ENCODE data around the gene LYST. TPM values are rescaled to one million over a fixed set of nuclear protein-coding genes. Genes with fewer than 3 reads are reported as not detected.
A peak's percentile ranks its signal among the peaks of the same experiment; 100 is the strongest.

Gene LYST
- total RNA-seq, 4 donors from 2014 or later = 22.8 to 46.7 (median 32.1) TPM

DNA sequence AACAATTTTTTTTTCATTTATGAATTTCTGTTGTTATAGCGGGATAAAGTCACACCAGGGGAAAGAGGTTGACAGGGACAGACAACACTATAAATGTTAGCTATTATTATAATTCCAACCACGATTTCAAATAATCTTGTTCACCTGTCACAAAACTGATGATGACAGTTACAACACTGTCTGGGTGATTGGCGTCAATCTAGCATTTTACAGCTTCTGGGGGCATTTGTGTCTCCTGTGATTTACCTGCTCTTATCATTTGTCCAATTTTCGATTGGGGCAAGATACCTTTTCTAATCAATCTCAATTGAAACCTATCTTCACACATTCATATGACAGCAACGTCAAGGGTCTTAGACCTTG, 44.6 kb upstream of the LYST start:
- Histone ChIP-seq H3K4me1 (peaks cover 0 to 9% (median 6%) of the 10 kb centered on the region in 4 donors), H3K27me3 (no peaks in the 10 kb centered on the region), H3K4me3 (no peak overlapping the region), H3K9me3 (no peaks in the 10 kb centered on the region), H3K36me3 (no peaks in the 10 kb centered on the region), H3K27ac (no peak overlapping the region)
- WGBS, 2 donors (ENCODE audit: low coverage in 1 of 2) = 79 to 88% methylated on average over 5 of the region's 5 CpGs
- in situ Hi-C loops (cut with MboI; ENCODE audit: low pct_ligation_motif_present in 1 of 4, low pct_unique_long_range_greater_than_20kb in 1 of 4, low sequenced_read_pairs in 3 of 4) = no loop called here
- intact Hi-C loops (cut with DNase I; ENCODE audit: low total_unique reads) = no loop called here
- TF ChIP-seq POLR2AphosphoS5 (IDR thresholded peaks at IDR 0.05) = no peak
- TF ChIP-seq POLR2A (IDR thresholded peaks at IDR 0.05) = no peak
- no peak for TF ChIP-seq EP300 (IDR thresholded peaks at IDR 0.05; ENCODE audit: low read depth)
- TF ChIP-seq, protein P1, sequence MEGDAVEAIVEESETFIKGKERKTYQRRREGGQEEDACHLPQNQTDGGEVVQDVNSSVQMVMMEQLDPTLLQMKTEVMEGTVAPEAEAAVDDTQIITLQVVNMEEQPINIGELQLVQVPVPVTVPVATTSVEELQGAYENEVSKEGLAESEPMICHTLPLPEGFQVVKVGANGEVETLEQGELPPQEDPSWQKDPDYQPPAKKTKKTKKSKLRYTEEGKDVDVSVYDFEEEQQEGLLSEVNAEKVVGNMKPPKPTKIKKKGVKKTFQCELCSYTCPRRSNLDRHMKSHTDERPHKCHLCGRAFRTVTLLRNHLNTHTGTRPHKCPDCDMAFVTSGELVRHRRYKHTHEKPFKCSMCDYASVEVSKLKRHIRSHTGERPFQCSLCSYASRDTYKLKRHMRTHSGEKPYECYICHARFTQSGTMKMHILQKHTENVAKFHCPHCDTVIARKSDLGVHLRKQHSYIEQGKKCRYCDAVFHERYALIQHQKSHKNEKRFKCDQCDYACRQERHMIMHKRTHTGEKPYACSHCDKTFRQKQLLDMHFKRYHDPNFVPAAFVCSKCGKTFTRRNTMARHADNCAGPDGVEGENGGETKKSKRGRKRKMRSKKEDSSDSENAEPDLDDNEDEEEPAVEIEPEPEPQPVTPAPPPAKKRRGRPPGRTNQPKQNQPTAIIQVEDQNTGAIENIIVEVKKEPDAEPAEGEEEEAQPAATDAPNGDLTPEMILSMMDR (IDR thresholded peaks at IDR 0.05) = no peak
- no peak for DNase-seq

GRCh38 chr1:235910357-235911299, 43.9 kb upstream of the LYST start:
- intact Hi-C loops (cut with DNase I; ENCODE audit: low total_unique reads) (no loop called here), in situ Hi-C loops (cut with MboI; ENCODE audit: low pct_ligation_motif_present in 1 of 4, low pct_unique_long_range_greater_than_20kb in 1 of 4, low sequenced_read_pairs in 3 of 4) (no loop called here)
- Histone ChIP-seq H3K36me3 (no peaks in the 10 kb centered on the region), H3K4me3 (no peak overlapping the region), H3K27ac (peak overlapping the region; percentile 12 to 58 (median 43)), H3K4me1 (peaks cover 0 to 9% (median 6%) of the 10 kb centered on the region in 4 donors), H3K27me3 (no peaks in the 10 kb centered on the region), H3K9me3 (no peaks in the 10 kb centered on the region)
- DNase-seq = no peak
- WGBS, 2 donors (ENCODE audit: low coverage in 1 of 2) = 61 to 67% methylated on average over 3 to 8 of the region's 8 CpGs
- no peak for TF ChIP-seq POLR2A (IDR thresholded peaks at IDR 0.05)
- no peak for TF ChIP-seq POLR2AphosphoS5 (IDR thresholded peaks at IDR 0.05)
- TF ChIP-seq EP300 (IDR thresholded peaks at IDR 0.05; ENCODE audit: low read depth) = no peak
- TF ChIP-seq, protein P1 (IDR thresholded peaks at IDR 0.05) = no peak

GRCh38 chr1:235908742-235909520, 42.2 kb upstream of the LYST start:
- intact Hi-C loops (cut with DNase I; ENCODE audit: low total_unique reads) = no loop called here
- peaks cover 0 to 9% (median 6%) of the 10 kb centered on the region in 4 donors for H3K4me1 ChIP-seq
- no peak for TF ChIP-seq POLR2A (IDR thresholded peaks at IDR 0.05)
- TF ChIP-seq, protein P1 (IDR thresholded peaks at IDR 0.05) = no peak
- no peak for TF ChIP-seq EP300 (IDR thresholded peaks at IDR 0.05; ENCODE audit: low read depth)
- no peak for TF ChIP-seq POLR2AphosphoS5 (IDR thresholded peaks at IDR 0.05)
- no peak overlapping the region for H3K27ac ChIP-seq
- DNase-seq = no peak
- 50 to 72% methylated on average over 8 of the region's 8 CpGs for WGBS, 2 donors (ENCODE audit: low coverage in 1 of 2)
- no peaks in the 10 kb centered on the region for H3K36me3 ChIP-seq
- H3K4me3 ChIP-seq = no peak overlapping the region
- no peaks in the 10 kb centered on the region for H3K9me3 ChIP-seq
- in situ Hi-C loops (cut with MboI; ENCODE audit: low pct_ligation_motif_present in 1 of 4, low pct_unique_long_range_greater_than_20kb in 1 of 4, low sequenced_read_pairs in 3 of 4) = no loop called here
- H3K27me3 ChIP-seq = no peaks in the 10 kb centered on the region

DNA sequence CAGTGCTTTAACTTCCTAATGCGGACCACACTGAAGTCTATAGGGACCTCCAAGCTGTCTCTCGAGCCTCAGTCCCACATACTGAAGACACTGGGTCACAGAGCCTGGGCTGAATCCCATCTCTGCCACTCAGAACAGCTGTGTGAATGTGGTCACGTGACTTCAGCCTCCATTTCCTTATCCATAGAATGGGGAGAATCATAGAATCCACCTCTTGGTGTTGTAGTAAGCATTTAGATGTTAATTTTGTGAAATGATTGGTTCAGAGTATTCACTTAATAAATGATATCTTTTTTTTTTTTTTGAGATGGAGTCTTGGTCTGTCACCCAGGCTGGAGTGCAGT, 41.2 kb upstream of the LYST start:
- WGBS, 2 donors (ENCODE audit: low coverage in 1 of 2) = 87 to 100% methylated on average over 3 of the region's 3 CpGs
- in situ Hi-C loops (cut with MboI; ENCODE audit: low pct_ligation_motif_present in 1 of 4, low pct_unique_long_range_greater_than_20kb in 1 of 4, low sequenced_read_pairs in 3 of 4) = no loop called here

More for the DNA sequence above, 41.2 kb upstream of the LYST start:
- Histone ChIP-seq H3K9me3 (no peaks in the 10 kb centered on the region), H3K27me3 (no peaks in the 10 kb centered on the region), H3K36me3 (no peaks in the 10 kb centered on the region), H3K4me3 (no peak overlapping the region), H3K4me1 (peaks cover 5 to 17% (median 12%) of the 10 kb centered on the region in 4 donors), H3K27ac (no peak overlapping the region)
- no peak for DNase-seq
- TF ChIP-seq EP300 (IDR thresholded peaks at IDR 0.05; ENCODE audit: low read depth) (no peak), POLR2AphosphoS5 (IDR thresholded peaks at IDR 0.05) (no peak), POLR2A (IDR thresholded peaks at IDR 0.05) (no peak)
- TF ChIP-seq, protein P1 (IDR thresholded peaks at IDR 0.05) = no peak
- intact Hi-C loops (cut with DNase I; ENCODE audit: low total_unique reads) = no loop called here
